Stimulated activated naive CD8-positive, alpha-beta T cell treated with anti-CD3 and anti-CD28 coated beads, Interleukin-15, Interleukin-2, amounts not matched to agents 100 ng/mL and 50 ng/mL, for 24 hours (primary cell): ENCODE results near the gene FRMD4A.

Source experiments
- H3K27ac Mint-ChIP-seq: one replicate; pipeline ENCODE4 v1.8.0; 2021; ENCODE audit warnings: mild to moderate bottlenecking, mixed read lengths
- H3K27me3 Mint-ChIP-seq: one replicate; pipeline ENCODE4 v1.8.0; 2021; ENCODE audit warnings: mixed read lengths
- H3K36me3 Mint-ChIP-seq: one replicate; pipeline ENCODE4 v1.8.0; 2021; ENCODE audit warnings: low read depth, mixed read lengths
- H3K4me1 Mint-ChIP-seq: one replicate; pipeline ENCODE4 v1.8.0; 2021; ENCODE audit warnings: low read depth, mixed read lengths
- H3K4me3 Mint-ChIP-seq: one replicate; pipeline ENCODE4 v1.8.0; 2021; ENCODE audit warnings: mild to moderate bottlenecking, mixed read lengths
- H3K9me3 Mint-ChIP-seq: one replicate; pipeline ENCODE4 v1.8.0; 2021; ENCODE audit warnings: mixed read lengths

FRMD4A gene

DNA sequence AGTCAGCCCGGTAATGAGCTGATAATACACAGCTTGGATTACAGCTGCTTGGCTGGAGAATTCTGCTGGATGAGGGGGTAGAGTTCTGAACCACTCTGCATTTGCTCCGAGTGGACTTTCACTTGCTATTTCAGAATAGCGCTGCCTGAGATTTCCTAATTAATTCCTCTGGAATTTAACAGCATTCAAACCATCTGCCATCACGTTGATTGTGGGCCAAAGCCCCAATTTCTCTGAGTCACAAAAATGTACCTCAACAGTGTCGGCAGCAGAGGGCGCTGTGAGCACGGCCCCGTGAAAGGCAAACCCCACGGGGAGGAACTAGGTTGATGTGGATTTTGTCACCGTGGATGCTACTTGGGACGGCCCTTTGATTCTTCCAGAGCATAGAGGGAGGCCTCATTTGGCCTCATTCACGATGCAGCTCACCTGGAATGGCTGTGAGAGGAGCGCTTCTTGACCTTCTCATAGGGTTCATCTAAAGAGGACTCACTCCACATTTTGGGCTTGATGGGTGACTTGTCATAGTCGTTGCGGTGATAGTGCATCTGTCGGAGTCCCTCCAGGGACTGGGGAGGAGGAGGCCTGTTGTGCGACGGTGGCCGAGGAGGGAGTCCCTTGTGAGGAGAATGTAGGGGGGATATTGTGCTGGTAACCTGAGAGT is 670.7 kb downstream of the FRMD4A start:
- Mint-ChIP-seq H3K4me3 (no peak overlapping the region), H3K36me3 (no peaks in the 10 kb centered on the region), H3K4me1 (peaks cover 11% of the 10 kb centered on the region), H3K27ac (no peak overlapping the region), H3K9me3 (no peaks in the 10 kb centered on the region), H3K27me3 (no peaks in the 10 kb centered on the region)

DNA sequence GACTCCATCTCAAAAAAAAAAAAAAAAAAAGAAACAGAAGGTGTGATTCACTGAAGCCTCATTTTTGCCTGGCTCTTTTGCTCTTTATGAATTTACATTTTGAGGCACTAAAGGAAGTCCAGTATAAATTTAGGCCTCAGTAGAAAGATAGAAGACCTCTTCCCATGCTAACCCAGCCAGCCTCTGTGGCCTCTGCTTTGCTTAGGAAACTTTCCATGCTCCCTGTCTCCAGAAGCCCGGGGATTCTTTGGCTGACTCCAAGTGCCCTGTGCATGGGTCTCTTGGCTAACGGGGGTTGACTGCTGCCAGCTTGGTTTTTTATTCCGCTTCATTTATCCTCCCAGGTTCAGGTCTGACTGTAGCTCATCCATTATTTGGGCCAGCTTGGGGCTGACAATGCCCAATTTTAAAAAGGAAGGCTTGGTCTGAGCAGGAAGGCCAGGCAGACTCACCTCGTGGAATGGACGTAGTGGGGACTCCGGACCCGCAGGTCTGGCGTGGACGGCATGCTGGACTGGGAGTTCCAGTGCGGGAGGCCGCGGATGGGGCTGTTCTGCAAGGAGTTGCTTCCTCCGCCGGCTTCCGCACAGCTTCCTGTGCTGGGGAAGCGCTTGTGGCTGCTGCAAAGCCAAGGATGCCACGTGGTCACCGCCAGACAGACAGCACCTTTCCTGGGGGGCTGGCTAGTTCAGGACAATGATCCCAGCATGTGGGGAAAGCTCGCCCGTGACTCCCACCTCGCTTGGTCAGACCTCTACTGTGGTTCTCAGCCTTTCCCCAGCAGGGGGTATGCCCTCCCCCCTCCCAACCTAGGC is 671.6 kb downstream of the FRMD4A start:
- Mint-ChIP-seq H3K4me3 (peak overlapping the region; percentile 57), H3K27me3 (no peaks in the 10 kb centered on the region), H3K27ac (no peak overlapping the region)

DNA sequence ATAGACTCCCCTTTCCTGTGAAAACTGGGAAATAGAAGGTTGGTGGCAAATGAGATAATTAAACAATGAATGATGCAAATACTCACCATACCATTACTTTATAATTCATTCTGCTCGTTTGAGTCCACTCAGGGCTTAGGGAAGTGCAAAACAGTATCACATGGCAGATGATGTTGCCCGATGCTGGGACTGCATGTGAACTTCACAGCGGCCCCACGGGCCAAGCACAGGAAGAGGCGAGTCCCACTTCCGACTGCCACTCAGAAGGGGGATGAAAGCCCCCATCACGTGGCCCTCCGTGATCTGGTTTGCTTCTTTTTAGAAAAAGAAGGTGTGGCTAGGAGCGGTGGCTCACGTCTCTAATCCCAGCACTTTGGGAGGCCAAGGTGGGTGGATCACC is 672.5 kb downstream of the FRMD4A start:
- H3K4me1 Mint-ChIP-seq = peaks cover 11% of the 10 kb centered on the region
- no peak overlapping the region for H3K27ac Mint-ChIP-seq
- no peaks in the 10 kb centered on the region for H3K27me3 Mint-ChIP-seq
- no peaks in the 10 kb centered on the region for H3K36me3 Mint-ChIP-seq
- H3K9me3 Mint-ChIP-seq = no peaks in the 10 kb centered on the region
- no peak overlapping the region for H3K4me3 Mint-ChIP-seq

More for the DNA sequence above, 671.6 kb downstream of the FRMD4A start:
- no peaks in the 10 kb centered on the region for H3K9me3 Mint-ChIP-seq
- H3K4me1 Mint-ChIP-seq = peaks cover 11% of the 10 kb centered on the region
- no peaks in the 10 kb centered on the region for H3K36me3 Mint-ChIP-seq

DNA sequence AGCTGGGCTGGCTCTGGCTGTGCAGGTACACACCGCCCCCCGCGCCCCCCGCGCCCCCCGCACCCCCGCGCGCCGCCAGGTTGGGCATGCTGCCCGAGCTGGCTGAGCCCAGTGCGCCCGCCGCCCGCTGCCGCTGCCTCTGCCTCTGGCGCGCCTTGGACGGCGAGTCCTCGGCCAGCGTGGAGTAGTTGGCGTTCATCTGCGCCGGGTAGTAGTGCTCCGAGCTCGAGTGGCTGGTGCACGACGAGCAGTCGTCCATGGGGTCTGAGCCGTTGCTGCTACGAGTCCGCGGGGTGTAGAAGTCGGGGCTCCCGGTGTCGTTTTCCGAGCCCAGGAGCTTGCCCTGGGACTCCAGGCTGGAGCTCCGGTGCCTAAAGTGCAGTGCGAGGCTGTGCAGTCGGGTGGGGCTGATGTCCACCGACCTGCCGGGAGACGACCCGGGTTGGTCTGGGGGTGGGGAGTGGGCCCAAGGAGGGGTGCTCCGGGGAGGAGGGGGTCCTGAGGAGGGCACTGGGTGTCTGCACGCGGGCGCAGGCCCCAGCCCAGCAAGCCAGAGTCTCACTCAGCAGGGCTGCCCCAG is 673.5 kb downstream of the FRMD4A start:
- peaks cover 17% of the 10 kb centered on the region for H3K4me1 Mint-ChIP-seq
- no peaks in the 10 kb centered on the region for H3K27me3 Mint-ChIP-seq
- no peaks in the 10 kb centered on the region for H3K36me3 Mint-ChIP-seq
- no peak overlapping the region for H3K27ac Mint-ChIP-seq
- no peak overlapping the region for H3K4me3 Mint-ChIP-seq
- no peaks in the 10 kb centered on the region for H3K9me3 Mint-ChIP-seq

DNA sequence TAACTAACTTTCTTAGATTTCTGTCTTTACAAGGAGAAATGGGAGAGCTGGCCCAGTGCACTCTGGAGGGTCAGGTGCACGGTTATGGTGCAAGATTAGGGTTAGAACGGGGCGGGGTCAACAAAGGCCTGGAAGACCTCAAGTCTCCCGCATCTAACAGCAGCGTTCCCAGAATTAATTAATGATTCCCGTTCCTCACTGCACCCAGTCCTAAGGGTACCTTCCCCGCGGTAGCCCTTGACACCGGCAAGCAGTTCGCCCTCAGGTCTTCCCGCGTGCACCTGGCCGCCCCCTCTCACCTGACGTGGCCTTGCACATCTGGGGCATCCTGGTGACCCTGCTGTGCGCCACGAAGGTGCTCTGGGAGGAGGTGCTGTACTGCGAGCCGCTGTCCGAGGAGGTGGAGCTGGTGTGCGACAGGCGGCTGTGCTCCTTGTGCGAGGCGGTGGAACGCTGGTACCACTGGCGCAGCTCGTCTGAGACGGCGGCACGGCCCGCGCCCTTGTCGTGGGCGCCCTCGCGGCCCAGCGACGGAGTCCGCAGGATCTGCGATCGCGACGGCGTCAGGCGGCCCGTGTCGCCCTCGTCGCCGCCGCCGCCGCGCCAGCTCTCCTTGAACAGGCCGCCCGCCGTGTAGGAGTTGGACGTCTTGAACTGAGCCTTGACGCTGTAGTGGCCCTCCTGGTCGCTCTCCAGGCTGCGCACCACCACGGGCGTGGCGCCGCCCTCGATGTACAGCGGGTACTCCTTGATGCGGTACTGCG is 674.2 kb downstream of the FRMD4A start:
- H3K27me3 Mint-ChIP-seq = no peaks in the 10 kb centered on the region
- H3K4me3 Mint-ChIP-seq = no peak overlapping the region
- no peaks in the 10 kb centered on the region for H3K9me3 Mint-ChIP-seq
- no peaks in the 10 kb centered on the region for H3K36me3 Mint-ChIP-seq
- H3K27ac Mint-ChIP-seq = no peak overlapping the region
- H3K4me1 Mint-ChIP-seq = peaks cover 20% of the 10 kb centered on the region

DNA sequence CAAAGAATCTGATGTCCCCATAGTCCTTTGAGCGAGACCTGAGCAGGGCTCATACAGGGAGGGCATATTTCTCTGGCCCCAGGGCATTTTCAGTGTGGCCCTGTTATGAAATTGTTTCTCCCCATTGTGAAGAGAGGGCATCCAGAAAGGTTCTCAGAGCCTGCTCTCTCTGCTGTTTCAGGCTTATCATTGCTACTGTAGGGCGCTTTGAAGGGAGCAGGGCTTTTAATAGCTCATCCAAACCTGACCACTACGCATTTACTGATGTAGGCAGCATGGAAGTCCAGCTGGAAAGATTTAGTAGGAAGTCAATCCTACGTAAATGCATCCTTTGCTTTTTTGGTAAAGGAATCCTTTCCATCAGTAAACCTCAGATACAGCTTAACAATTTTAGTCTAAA is 675.9 kb downstream of the FRMD4A start:
- Mint-ChIP-seq H3K27me3 (no peaks in the 10 kb centered on the region), H3K4me1 (peaks cover 15% of the 10 kb centered on the region), H3K27ac (no peak overlapping the region), H3K36me3 (no peaks in the 10 kb centered on the region), H3K4me3 (no peak overlapping the region), H3K9me3 (no peaks in the 10 kb centered on the region)

DNA sequence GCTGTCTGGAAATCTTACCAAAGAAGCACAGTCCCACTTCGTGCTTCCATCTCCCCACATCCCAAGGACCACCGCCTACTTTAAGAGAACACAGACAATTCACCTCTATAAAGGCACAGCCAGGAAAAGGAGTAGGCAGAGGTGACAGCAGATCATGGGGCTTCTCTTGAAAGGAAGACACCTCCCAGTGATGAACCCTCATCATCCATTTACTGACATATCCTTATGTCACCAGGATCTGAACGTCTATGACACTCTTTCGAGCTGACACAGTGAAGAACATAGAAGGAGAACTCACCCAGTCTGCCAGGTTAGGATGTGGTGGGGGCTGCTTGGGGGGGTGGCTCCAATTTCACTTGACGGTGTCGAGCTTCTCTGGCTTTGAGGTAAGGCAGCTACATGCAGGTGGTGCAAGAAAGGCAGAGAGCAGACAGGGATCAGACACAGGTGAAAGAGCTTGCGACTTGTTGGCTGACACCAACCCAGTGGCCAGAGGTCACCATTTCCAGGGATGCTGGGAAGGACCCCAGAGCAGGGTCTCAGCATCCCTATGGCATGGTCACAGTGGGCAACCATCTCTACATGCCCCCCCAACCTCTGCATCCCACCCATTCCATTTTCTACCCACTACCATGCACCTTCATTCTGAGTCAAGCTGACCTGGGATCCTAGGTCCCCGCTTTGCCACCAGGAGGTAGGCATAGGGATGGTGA is 676.5 kb downstream of the FRMD4A start:
- no peaks in the 10 kb centered on the region for H3K9me3 Mint-ChIP-seq
- no peak overlapping the region for H3K27ac Mint-ChIP-seq
- no peaks in the 10 kb centered on the region for H3K36me3 Mint-ChIP-seq
- no peaks in the 10 kb centered on the region for H3K27me3 Mint-ChIP-seq
- peaks cover 13% of the 10 kb centered on the region for H3K4me1 Mint-ChIP-seq
- no peak overlapping the region for H3K4me3 Mint-ChIP-seq

DNA sequence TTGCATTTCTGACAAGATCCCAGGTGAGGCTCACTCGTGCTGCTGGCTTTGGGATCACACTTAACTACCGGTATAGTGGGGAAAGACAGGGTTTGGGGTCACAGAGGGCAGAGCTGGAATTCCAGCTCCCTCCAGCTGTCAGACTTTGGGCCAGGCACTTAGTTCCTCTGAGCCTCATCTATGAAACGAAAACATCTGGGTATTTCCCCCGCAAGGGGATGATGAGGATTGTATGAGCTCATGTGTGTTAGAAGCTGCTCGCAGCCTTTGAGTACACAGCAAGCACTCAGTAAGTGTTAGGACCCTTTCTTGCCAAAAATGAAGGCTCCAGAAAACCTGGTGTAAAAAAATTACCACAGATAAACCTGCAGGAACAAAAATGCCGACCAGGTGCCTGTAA is 677.9 kb downstream of the FRMD4A start:
- H3K36me3 Mint-ChIP-seq = peaks cover 7% of the 10 kb centered on the region
- peaks cover 15% of the 10 kb centered on the region for H3K4me1 Mint-ChIP-seq
- H3K9me3 Mint-ChIP-seq = no peaks in the 10 kb centered on the region
- no peak overlapping the region for H3K4me3 Mint-ChIP-seq
- H3K27me3 Mint-ChIP-seq = no peaks in the 10 kb centered on the region
- H3K27ac Mint-ChIP-seq = no peak overlapping the region

DNA sequence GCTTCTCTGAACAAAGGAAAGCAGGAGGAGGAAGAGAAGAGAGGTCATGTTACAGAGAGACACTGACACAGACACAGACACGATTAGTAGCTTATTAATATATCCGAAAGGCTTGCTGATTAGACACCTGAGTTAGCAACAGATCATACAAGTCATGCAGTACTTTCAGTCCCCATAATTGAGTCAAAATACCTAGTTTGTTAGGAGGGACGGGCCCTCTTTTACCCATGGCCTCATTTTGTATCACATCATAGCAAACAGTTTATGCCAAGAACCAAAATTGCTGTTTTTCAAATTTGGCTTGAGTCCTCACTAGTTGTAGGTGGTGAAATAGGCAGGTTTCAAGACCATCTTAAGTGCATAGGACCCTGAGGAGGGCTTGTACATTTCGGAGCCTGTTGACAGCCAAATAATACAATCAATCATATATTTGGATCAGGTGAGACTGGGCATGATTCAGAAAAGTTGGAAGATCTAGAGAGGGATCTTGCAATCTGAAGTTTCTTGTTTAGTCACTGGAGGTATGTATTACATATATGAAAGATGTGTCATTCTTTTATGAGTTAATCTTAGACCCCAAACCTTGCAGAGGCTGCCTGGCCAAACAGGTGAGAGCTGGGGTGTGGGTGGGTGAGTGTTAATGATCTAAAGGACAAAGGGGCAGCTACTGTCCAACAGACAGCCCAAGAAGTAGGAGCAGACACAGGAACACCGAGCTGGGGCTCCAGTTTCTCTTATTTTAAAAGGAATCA is 678.6 kb downstream of the FRMD4A start:
- Mint-ChIP-seq H3K9me3 (no peaks in the 10 kb centered on the region), H3K27me3 (no peaks in the 10 kb centered on the region), H3K4me3 (no peak overlapping the region), H3K36me3 (peaks cover 10% of the 10 kb centered on the region), H3K4me1 (peaks cover 15% of the 10 kb centered on the region), H3K27ac (peak overlapping the region; percentile 61)

DNA sequence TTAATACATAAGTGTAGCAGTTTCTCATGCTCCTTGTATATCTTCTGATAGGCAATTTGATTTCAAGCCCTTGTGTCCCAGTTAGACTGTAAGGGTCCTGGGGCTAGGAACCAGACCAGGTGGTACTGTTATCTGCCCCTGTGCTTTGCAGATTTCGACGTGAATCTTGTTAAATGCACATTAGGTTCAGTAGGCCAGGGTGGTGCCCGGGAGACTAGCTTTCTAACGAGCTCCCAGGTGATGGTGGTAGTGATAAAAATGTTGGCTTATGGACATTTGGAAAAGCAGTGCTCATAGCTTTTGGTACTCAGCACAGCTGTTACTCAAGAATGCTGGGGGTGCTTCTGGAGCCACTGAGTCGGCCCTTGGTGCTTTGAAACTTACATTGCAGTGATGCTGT is 679.8 kb downstream of the FRMD4A start:
- Mint-ChIP-seq H3K27ac (no peak overlapping the region), H3K36me3 (peaks cover 19% of the 10 kb centered on the region), H3K4me3 (no peak overlapping the region), H3K27me3 (no peaks in the 10 kb centered on the region), H3K9me3 (no peaks in the 10 kb centered on the region), H3K4me1 (peaks cover 15% of the 10 kb centered on the region)

DNA sequence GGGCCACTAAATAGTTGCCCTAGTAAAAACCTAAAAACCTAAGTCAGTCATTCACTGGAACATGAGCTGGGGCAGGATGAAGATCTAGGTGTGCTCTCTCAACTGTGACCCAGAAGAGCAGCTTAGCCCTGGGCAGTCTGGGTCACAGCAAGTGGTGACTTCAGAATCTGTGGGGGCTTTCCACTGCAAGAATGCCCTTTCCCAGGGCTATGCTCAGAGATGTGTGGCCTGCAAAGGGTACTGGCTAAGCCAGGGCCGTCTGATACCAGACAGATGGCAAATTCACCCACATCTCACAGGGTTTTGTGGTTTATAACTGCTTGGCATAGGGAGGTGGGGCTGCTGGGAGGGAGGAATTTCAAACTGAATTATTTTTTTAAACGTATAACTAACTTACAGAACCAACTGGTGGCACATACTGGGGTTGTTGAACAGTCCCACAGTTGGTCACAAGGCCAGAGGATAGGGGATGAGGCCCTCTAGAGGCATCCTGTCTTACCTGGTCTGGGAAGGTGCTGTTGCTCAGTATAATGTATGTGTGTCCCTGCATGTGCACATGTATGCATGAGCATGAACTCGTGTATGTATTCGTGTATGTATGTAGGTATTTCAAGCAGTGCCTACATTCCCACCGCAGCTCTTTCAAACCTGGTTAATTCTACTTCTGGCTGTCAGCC is 680.7 kb downstream of the FRMD4A start:
- no peak overlapping the region for H3K4me3 Mint-ChIP-seq
- no peaks in the 10 kb centered on the region for H3K27me3 Mint-ChIP-seq
- H3K4me1 Mint-ChIP-seq = peaks cover 15% of the 10 kb centered on the region
- H3K27ac Mint-ChIP-seq = no peak overlapping the region
- no peaks in the 10 kb centered on the region for H3K9me3 Mint-ChIP-seq
- peaks cover 27% of the 10 kb centered on the region for H3K36me3 Mint-ChIP-seq

DNA sequence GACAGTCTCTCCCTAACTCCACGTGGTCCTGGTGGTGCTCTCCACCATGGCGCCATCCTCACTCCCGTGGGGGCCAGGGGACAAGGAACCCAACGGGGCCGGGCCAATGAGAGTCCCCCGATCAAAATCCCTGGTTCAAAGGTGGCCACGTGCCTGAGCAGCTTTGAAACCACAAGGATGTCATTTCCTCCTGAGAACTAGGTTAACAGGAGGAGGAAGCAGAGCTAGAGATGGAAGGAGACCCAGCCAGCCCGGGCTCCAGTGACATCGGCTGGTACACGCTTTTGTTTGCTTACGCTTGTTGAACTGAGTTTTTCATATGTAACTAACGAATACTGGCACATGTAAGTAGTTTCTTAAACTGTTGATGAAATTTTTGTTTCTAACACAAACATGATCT is 682.3 kb downstream of the FRMD4A start:
- Mint-ChIP-seq H3K9me3 (no peaks in the 10 kb centered on the region), H3K27ac (no peak overlapping the region), H3K4me3 (no peak overlapping the region), H3K4me1 (peaks cover 15% of the 10 kb centered on the region), H3K36me3 (peaks cover 32% of the 10 kb centered on the region), H3K27me3 (no peaks in the 10 kb centered on the region)

DNA sequence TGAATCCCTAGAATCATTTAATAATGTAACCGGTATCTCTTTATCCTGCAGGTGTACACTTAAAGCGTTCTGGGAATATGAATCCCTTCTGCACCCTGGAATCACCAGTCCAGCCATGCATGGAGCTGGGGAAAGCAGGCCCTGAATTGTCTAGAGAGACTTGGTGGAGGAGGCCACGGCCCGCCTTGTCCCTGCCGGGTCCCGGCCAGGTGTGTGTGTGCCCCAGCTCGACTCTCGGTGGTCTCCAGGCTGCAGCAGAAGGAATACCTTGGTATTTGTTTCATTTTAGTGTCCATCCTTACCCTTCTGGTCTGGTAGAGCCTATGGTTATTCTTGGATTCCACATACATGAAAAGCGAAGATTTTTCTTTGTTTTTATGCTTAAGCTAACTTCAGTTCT is 685.9 kb downstream of the FRMD4A start:
- Mint-ChIP-seq H3K36me3 (peaks cover 68% of the 10 kb centered on the region), H3K27me3 (no peaks in the 10 kb centered on the region), H3K4me1 (peaks cover 6% of the 10 kb centered on the region), H3K4me3 (no peak overlapping the region), H3K27ac (no peak overlapping the region), H3K9me3 (peaks cover 24% of the 10 kb centered on the region)
